ENCODE data around the gene AHCY.

DNA sequence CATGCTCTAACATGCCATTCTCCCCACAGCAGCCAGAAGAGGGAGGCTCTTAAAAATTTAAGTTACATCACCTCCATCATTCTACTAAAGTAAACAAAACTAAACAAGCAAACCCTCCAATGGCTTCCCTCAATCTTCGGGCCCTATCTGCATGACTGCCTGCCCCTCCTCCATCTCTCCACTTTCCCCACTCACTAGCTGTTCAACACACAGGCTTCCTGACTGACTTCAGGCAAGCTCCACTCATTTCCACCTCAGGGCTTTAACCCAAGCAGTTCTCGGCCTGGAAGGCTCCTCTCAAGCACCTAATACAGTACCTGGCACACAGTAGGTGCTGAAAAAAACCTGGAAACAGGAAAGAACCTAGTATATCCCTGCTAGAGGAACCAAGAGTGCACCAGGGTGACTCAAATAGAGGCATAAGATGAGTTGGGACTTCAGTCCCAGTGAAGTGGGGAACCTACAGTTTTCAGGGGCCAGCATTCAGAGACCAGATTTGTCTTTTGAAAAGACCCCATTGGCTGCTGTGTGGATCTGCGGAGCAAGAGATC lies 2.8 kb downstream of the AHCY start:
- TF ChIP-seq EP300 (IDR thresholded peaks at IDR 0.05) (no peak), POLR2A (IDR thresholded peaks at IDR 0.05) (no peak)
- TF ChIP-seq, protein P1, sequence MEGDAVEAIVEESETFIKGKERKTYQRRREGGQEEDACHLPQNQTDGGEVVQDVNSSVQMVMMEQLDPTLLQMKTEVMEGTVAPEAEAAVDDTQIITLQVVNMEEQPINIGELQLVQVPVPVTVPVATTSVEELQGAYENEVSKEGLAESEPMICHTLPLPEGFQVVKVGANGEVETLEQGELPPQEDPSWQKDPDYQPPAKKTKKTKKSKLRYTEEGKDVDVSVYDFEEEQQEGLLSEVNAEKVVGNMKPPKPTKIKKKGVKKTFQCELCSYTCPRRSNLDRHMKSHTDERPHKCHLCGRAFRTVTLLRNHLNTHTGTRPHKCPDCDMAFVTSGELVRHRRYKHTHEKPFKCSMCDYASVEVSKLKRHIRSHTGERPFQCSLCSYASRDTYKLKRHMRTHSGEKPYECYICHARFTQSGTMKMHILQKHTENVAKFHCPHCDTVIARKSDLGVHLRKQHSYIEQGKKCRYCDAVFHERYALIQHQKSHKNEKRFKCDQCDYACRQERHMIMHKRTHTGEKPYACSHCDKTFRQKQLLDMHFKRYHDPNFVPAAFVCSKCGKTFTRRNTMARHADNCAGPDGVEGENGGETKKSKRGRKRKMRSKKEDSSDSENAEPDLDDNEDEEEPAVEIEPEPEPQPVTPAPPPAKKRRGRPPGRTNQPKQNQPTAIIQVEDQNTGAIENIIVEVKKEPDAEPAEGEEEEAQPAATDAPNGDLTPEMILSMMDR (IDR thresholded peaks at IDR 0.05) = no peak
